ENCODE results near the gene WNK1. TPM values are rescaled to one million over a fixed set of nuclear protein-coding genes. Genes with fewer than 3 reads are reported as not detected.

WNK1 gene
- total and polyA plus RNA-seq, 2 of the 8 experiments (the other 6 are each of a cell fraction or from before 2014, with no cell fraction given) = 88.2 to 157 TPM

DNA sequence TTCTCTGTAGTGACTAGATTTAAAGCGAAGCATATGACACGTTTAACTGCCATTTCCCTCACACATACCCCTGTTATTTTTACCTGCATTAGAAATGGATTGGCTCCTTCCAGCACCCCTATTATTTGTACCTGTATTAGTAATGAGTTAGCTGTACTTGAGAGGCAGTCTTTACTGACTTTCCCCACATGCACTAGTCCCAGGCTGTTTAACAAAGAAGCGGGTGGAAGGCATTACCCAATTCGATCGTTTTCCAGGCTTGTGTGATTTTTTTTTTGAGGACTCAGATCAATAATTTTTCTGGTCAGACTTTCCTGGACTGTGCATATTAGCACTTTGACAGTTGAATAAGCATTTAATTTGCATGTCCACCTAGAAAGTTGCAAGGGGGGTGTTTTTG lies 150.7 kb downstream of the WNK1 start (continued):
- TF ChIP-seq FOSL1 (IDR thresholded peaks at IDR 0.05; ENCODE audit: insufficient read depth, low read depth, low read length) (no peak), CEBPB (IDR thresholded peaks at IDR 0.05; ENCODE audit: low read depth, low read length) (no peak), EP300 (IDR thresholded peaks at IDR 0.05; ENCODE audit: borderline replicate concordance in 1 of 2, low read depth in 2 of 2, low read length in 2 of 2) (no peak), TCF12 (IDR thresholded peaks at IDR 0.05; ENCODE audit: low read depth, low read length) (no peak)

Measured in H1 (cell line).